ENCODE data around the gene SMC5. TPM values are rescaled to one million over a fixed set of nuclear protein-coding genes. Genes with fewer than 3 reads are reported as not detected.

The SMC5 gene
- total and polyA plus RNA-seq, 2 of the 13 experiments (the other 11 are each of a cell fraction or from before 2014, with no cell fraction given), result 7.2 to 26.7 TPM

GRCh38 chr9:70256123-70256551, 2.6 kb upstream of the SMC5 start:
- ChIA-PET POLR2A (no interaction called here), CTCF (ENCODE audit: low intra/inter-chr PET ratio, low total read pairs) (no interaction called here)
- Histone ChIP-seq H3K4me3 (replicated peaks in 1 of 3; ENCODE audit: insufficient read depth in 1 of 3, low read depth in 2 of 3, low read length in 3 of 3) (no peak overlapping the region), H3K9ac (ENCODE audit: insufficient read depth, low read depth, low read length) (no peak overlapping the region; the same call in 1 of the 2 replicates), H3K79me2 (ENCODE audit: insufficient read depth, low read length) (peaks cover 36% of the 10 kb centered on the region), H3K4me1 (ENCODE audit: insufficient read depth, low read length) (peaks cover 38% of the 10 kb centered on the region), H4K20me1 (ENCODE audit: insufficient read depth, low read length) (peaks cover 12% of the 10 kb centered on the region; the same call in 1 of the 2 replicates), H3K36me3 (replicated peaks in 1 of 2; ENCODE audit: control insufficient read depth in 1 of 2, insufficient read depth in 2 of 2, low read length in 2 of 2) (peaks cover 0 to 2% of the 10 kb centered on the region in 2 experiments; a peak in 1 of 5 replicates), H3K27me3 (ENCODE audit: control insufficient read depth in 1 of 2, insufficient read depth in 2 of 2, low read length in 2 of 2) (no peaks in the 10 kb centered on the region; a peak in 2 of 5 replicates), H3K27ac (ENCODE audit: extremely low read length, insufficient read depth, low read length) (no peak overlapping the region), H2AFZ (ENCODE audit: low read length) (no peak overlapping the region), H3K4me2 (ENCODE audit: low read depth, low read length) (peak overlapping the region; percentile 75), H3K9me3 (ENCODE audit: low read length) (no peaks in the 10 kb centered on the region)
- intact Hi-C loops (cut with micrococcal nuclease; ENCODE audit: unreplicated experiment) (loop anchor here (5.0 kb wide), 2 partner anchors 134 to 156 kb away; partner anchors contain the start of gene KLF9), in situ Hi-C loops (cut with HindIII; ENCODE audit: extremely low pct_ligation_motif_present, low pct_unique_long_range_greater_than_20kb) (no loop called here)
- BruUV-seq (replicated peaks), result no TSS peak
- no peak for ATAC-seq
- DNase-seq (ENCODE audit: low spot score), result no peak
- 81% methylated on average over 6 of the region's 7 CpGs for WGBS (ENCODE audit: low lambda C conversion rate)
- FAIRE-seq, result no peak
- TF ChIP-seq ZNF800 (CRISPR knock-in tag; IDR thresholded peaks at IDR 0.05) (no peak), HNRNPL (IDR thresholded peaks at IDR 0.05; ENCODE audit: low read depth, low read length) (no peak), SKIL (CRISPR knock-in tag; IDR thresholded peaks at IDR 0.05; ENCODE audit: borderline replicate concordance) (no peak), TBP (CRISPR knock-in tag; IDR thresholded peaks at IDR 0.05) (no peak), ZNF576 (CRISPR knock-in tag; IDR thresholded peaks at IDR 0.05) (no peak), ZBTB25 (CRISPR knock-in tag; IDR thresholded peaks at IDR 0.05) (no peak), ZBTB10 (CRISPR knock-in tag; IDR thresholded peaks at IDR 0.05; ENCODE audit: borderline replicate concordance) (no peak), SOX13 (IDR thresholded peaks at IDR 0.05) (no peak), SOX13 (CRISPR knock-in tag; conservative IDR thresholded peaks at IDR 0.05 in 1 of 2, IDR thresholded peaks at IDR 0.05 in 1 of 2) (no peak), DMAP1 (CRISPR knock-in tag; IDR thresholded peaks at IDR 0.05) (no peak), ZC3H13 (CRISPR knock-in tag; IDR thresholded peaks at IDR 0.05) (no peak), UBTF (CRISPR knock-in tag; IDR thresholded peaks at IDR 0.05) (no peak)

All from HepG2 (cell line).